Measurements from ENCODE around the gene NABP2. TPM values are rescaled to one million over a fixed set of nuclear protein-coding genes. Genes with fewer than 3 reads are reported as not detected.

The NABP2 gene
- total RNA-seq, 1 donor from 2014 or later, result 40.5 TPM

Other genes with a start within 250 kb of the NABP2 start
- gene SUOX, start 227.1 kb upstream of the NABP2 start, total RNA-seq, result 2.1 and 3.6 TPM in 2 replicates
- 0.26 and 0.64 TPM in 2 replicates for gene IKZF4, start 203.3 kb upstream of the NABP2 start, total RNA-seq
- gene RPS26, start 182.4 kb upstream of the NABP2 start, total RNA-seq, result 32.8 and 201 TPM in 2 replicates
- 21.1 and 59.8 TPM in 2 replicates for gene ERBB3, start 144.2 kb upstream of the NABP2 start, total RNA-seq
- gene PA2G4, start 119.8 kb upstream of the NABP2 start, total RNA-seq, result 168 and 172 TPM in 2 replicates
- gene RPL41, start 107.7 kb upstream of the NABP2 start, total RNA-seq, result 3,411 and 3,733 TPM in 2 replicates
- gene ZC3H10, start 106.1 kb upstream of the NABP2 start, total RNA-seq, result 3.5 and 4.5 TPM in 2 replicates
- 253 and 304 TPM in 2 replicates for gene ESYT1, start 96.1 kb upstream of the NABP2 start, total RNA-seq
- gene MYL6B, start 71.8 kb upstream of the NABP2 start, total RNA-seq, result 27.4 and 33.5 TPM in 2 replicates
- 590 and 1,212 TPM in 2 replicates for gene MYL6, start 66.0 kb upstream of the NABP2 start, total RNA-seq
- 14.0 and 20.4 TPM in 2 replicates for gene SMARCC2, start 34.9 kb upstream of the NABP2 start, total RNA-seq
- gene RNF41, start 2.4 kb upstream of the NABP2 start, total RNA-seq, result 102 and 158 TPM in 2 replicates
- 0.13 and 0.26 TPM in 2 replicates for gene SLC39A5, start 5.7 kb downstream of the NABP2 start, total RNA-seq
- 6.8 and 11.3 TPM in 2 replicates for gene ANKRD52, start 34.0 kb downstream of the NABP2 start, total RNA-seq
- 2.7 and 5.3 TPM in 2 replicates for gene COQ10A, start 42.6 kb downstream of the NABP2 start, total RNA-seq
- 64.8 and 89.4 TPM in 2 replicates for gene CS, start 76.0 kb downstream of the NABP2 start, total RNA-seq
- 59.9 and 91.1 TPM in 2 replicates for gene CNPY2, start 91.6 kb downstream of the NABP2 start, total RNA-seq
- 20.5 and 30.7 TPM in 2 replicates for gene PAN2, start 109.7 kb downstream of the NABP2 start, total RNA-seq
- 0.13 TPM in 1 of 2 replicates, not detected in the other for gene IL23A, start 114.5 kb downstream of the NABP2 start, total RNA-seq
- 47.5 and 47.9 TPM in 2 replicates for gene STAT2, start 135.8 kb downstream of the NABP2 start, total RNA-seq
- gene APOF, start 138.5 kb downstream of the NABP2 start, total RNA-seq, result not detected in 2 replicates
- 3.4 and 3.6 TPM in 2 replicates for gene TIMELESS, start 225.1 kb downstream of the NABP2 start, total RNA-seq
- 0.26 TPM in 1 of 2 replicates, not detected in the other for gene MIP, start 230.3 kb downstream of the NABP2 start, total RNA-seq
- gene SPRYD4, start 244.2 kb downstream of the NABP2 start, total RNA-seq, result 1.1 and 1.3 TPM in 2 replicates